LoVo (cell line): ENCODE results near the gene PACS2.

Source experiments
- DNase-seq: peaks from one replicate; pipeline ENCODE4 v3.0.0-alpha.2; 2016; ENCODE audit warnings: low spot score

PACS2 gene

GRCh38 chr14:105388110-105388951, 73.8 kb downstream of the PACS2 start:
- no peak for DNase-seq

- DNase-seq = no peak
These were observed 74.4 kb downstream of the PACS2 start for GRCh38 chr14:105388976-105389375.

DNA sequence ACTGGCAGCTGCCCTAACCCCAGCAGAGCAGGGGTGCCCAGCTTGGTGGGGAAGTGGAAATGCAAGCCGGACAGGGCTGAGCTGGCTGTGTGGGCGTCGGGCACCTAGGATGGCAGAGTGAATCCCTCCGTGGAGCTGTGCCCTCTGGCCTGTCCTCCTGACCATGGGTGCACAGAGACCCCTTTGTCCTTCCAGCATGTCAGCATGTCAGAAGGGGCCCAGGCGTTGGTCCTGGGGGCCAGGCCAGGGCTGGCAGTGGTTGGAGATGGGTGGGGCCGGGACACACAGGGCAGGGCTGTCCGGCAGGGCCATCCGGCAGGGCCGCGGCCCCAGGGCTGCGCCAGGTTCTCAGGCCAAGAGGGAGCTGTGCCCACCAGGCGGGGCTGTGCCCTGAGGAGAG, 75.0 kb downstream of the PACS2 start:
- DNase-seq = no peak

- no peak for DNase-seq
These were observed 75.7 kb downstream of the PACS2 start for GRCh38 chr14:105389976-105390848.

GRCh38 chr14:105390849-105391500, 76.4 kb downstream of the PACS2 start:
- DNase-seq = no peak

- DNase-seq = no peak
These were observed 77.0 kb downstream of the PACS2 start for GRCh38 chr14:105391541-105391940.

DNA sequence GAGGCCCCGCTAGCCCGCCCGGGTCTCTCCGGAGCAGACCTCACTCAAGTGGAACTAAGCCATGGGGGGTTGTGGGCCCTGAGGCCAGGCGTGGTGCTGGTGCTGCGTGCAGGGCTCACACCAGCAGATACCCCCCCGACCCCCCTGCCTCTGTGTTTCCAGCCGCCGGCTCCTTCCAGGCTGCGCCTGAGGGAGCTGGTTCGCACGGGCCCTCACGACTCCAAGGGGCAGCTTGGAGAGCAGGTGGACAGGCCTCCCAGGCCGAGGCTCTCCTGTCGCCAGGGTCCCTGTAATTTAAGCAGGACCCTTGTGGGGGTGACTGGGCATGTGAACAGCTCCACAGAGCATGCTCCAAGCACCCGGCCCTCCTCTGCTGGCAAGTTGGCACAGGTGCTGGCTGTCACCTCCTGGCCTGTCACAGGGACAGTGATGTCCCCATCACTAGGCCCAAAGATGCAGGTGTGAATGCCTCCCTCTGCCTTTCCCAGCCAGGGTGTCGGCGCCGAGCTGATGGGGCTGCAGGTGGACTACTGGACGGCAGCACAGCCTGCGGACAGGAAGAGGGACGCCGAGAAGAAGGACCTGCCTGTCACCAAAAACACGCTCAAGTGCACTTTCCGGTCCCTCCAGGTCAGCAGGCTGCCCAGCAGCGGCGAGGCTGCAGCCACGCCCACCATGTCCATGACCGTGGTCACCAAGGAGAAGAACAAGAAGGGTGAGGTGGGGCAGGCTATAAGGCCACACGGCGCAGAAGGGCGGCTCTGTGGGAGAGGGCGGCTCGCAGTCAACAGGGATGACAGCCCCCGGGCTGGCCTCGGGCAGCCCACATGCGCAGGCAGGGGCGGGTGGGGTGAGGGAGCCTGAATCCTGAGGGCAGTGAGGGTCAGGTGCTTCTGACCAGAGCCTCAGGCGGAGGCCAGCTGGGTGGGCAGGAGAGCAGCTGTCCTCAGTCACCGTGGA, 77.9 kb downstream of the PACS2 start:
- DNase-seq = no peak

- DNase-seq = no peak
These were observed 78.6 kb downstream of the PACS2 start for GRCh38 chr14:105393151-105393550.

GRCh38 chr14:105394714-105395537, 80.4 kb downstream of the PACS2 start:
- no peak for DNase-seq

DNA sequence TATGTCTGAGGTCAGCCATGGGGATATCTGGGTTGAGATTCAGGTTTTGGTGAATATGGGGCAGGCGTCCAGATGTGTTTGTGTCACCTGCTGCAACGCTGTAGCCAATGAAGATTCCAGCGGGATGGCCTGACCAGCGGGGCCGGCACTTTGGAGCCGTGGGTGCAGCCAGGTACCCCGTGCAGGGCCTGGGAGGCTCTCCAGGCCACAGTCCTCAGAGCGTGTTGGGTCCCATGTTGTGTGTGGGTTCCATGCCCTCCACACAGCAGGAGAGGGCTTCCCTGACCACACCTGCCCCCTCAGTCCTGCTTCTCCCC, 80.9 kb downstream of the PACS2 start:
- no peak for DNase-seq

DNA sequence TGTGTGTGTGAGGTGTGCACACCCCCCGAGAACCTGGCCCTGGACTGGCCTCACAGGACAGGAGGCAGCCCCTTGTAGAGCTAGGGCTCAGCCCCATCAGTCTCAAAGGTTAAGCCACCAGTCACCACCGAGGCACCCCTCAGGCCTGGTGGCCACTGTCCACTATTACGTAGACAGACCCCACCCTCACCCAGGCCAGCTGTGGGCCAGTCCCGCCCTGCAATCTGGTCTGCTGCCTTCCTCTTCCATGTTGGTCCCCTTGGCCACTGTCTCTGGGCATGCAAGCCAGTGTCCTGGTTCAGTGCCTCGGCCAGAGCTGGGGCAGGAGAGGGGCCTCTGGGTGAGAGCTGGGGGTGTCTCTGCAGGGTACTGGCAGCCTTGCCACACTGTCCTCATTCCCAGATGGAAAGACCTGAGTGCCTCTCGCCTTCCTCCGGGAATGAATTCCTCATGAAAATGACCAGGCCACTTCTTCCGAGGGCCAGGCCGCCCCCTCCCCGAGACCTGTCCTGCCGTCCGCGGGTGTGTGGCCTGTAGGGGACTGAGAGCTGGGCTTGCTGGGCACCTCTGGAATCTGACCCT, 82.9 kb downstream of the PACS2 start:
- no peak for DNase-seq

GRCh38 chr14:105398044-105398725, 83.6 kb downstream of the PACS2 start, which contains the start of gene TEX22:
TEX22 (plus strand) TSS chr14:105398538; CDS start chr14:105399341, 803 bp downstream.
- DNase-seq = peak; percentile 79

DNA sequence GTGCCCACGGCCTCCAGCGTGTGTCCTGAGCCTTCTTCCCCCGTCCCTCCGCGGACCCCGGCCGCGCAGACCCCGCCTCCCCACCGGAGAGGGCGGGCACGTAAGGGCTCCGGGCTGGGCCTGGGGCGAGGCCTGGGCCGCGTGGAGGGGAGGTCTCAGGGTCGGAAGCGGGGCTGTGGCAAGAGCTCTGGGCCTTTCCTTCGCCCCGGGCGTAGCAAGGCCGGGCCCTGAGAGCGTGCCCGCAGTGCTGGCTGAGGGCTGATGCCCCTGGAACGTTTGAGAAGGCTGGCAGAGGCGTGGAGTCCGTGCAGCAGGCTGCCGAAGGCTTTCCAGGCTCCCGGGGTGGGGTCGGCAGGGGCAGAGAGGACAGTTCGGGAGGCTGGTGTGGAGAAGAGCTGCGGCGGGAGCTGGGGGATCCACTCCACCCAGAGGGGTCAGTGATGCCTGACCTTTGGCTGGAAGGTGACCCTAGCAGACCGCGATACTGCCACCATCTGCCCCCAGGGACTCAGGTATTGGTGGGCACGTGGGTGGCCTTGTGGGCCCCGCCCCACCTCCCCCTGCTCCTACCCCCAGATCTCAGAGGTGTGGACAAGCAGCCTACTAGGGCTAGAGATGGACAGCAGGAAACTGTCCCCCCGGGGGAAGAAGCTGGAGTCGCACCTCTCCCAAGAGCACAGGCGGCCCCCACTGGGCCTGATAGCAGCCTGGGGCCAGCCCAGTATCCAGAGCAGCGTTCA, 84.3 kb downstream of the PACS2 start:
- DNase-seq = no peak

- no peak for DNase-seq
These were observed 84.9 kb downstream of the PACS2 start for GRCh38 chr14:105399466-105399775.

GRCh38 chr14:105400016-105400415, 85.5 kb downstream of the PACS2 start:
- DNase-seq = no peak

DNA sequence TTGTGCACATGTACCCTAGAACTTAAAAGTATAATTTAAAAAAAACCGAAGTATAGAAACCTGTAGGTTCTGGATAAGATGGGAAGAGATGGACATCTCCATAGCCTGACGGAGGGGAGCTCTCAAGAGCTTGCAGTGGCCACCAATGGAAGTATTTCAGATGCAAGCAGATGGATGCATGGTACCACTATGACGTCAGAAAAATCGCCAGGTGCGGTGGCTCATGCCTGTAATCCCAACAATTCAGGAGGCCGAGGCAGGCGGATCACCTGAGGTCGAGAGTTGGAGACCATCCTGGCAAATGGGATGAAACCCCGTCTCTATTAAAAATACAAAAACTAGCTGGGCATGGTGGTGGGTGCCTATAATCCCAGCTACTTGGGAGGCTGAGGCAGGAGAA, 87.2 kb downstream of the PACS2 start:
- DNase-seq = no peak

- no peak for DNase-seq
These were observed 94.0 kb downstream of the PACS2 start for GRCh38 chr14:105408592-105408991.

DNA sequence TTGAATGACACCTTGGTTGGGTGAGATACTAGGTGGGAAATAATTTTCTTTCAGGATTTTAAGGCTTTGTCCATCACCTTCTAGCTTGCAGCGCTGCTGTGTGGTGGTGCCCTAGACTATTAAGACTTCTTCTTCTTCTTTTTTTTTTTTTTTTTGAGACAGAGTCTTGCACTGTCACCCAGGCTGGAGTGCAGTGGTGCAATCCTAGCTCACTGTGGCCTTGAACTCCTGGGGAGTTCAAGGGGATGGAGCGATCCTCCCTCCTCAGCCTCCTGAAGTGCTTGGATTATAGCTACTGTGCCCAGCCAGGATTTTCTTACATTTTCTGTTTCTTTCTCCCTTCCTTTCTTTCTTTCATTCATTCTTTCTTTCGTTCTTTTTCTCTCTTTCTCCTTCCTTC, 94.8 kb downstream of the PACS2 start:
- no peak for DNase-seq

- DNase-seq = no peak
These were observed 96.1 kb downstream of the PACS2 start for GRCh38 chr14:105410642-105411016.
